ENCODE results near the gene GALT.

GALT gene

GRCh38 chr9:34650816-34651215 lies 4.3 kb downstream of the GALT start:
- no peak for DNase-seq (ENCODE audit: low spot score)
- no peak for TF ChIP-seq CTCF (IDR thresholded peaks at IDR 0.05; ENCODE audit: extremely low read depth, missing control alignments)

GRCh38 chr9:34651321-34651720 lies 4.8 kb downstream of the GALT start:
- TF ChIP-seq CTCF (IDR thresholded peaks at IDR 0.05; ENCODE audit: extremely low read depth, missing control alignments): no peak
- DNase-seq (ENCODE audit: low spot score): no peak

GRCh38 chr9:34651876-34652601 lies 5.6 kb downstream of the GALT start, which contains the start of gene IL11RA:
IL11RA (plus strand) TSS chr9:34652185; CDS start chr9:34655218, 3,033 bp downstream.
- no peak for DNase-seq (ENCODE audit: low spot score)
- no peak for TF ChIP-seq CTCF (IDR thresholded peaks at IDR 0.05; ENCODE audit: extremely low read depth, missing control alignments)

GRCh38 chr9:34652602-34653000 lies 6.1 kb downstream of the GALT start:
- no peak for DNase-seq (ENCODE audit: low spot score)
- no peak for TF ChIP-seq CTCF (IDR thresholded peaks at IDR 0.05; ENCODE audit: extremely low read depth, missing control alignments)

- DNase-seq (ENCODE audit: low spot score): no peak
- no peak for TF ChIP-seq CTCF (IDR thresholded peaks at IDR 0.05; ENCODE audit: extremely low read depth, missing control alignments)
Measured at GRCh38 chr9:34653151-34654072, 6.9 kb downstream of the GALT start.

GRCh38 chr9:34654323-34655051 lies 8.0 kb downstream of the GALT start:
- DNase-seq (ENCODE audit: low spot score): no peak
- TF ChIP-seq CTCF (IDR thresholded peaks at IDR 0.05; ENCODE audit: extremely low read depth, missing control alignments): no peak

Data from GM20000 (cell line).